B cell (primary cell): ENCODE data around the gene PITX2. TPM values are rescaled to one million over a fixed set of nuclear protein-coding genes. Genes with fewer than 3 reads are reported as not detected.

Experiments used
- ATAC-seq: fragments of 200-7000 bp; cut with Tn5 transposase; one replicate; pipeline ENCODE4 v1.10.0; 2021; ENCODE audit warnings: low read depth, mild to moderate bottlenecking, moderate number of reproducible peaks, moderate library complexity
- CTCF ChIA-PET: fragments of 350-600 bp; sonication (Branson Sonifier 250); formaldehyde crosslinking; loops from one replicate; lab custom pipeline; 2021; ENCODE audit warnings: antibody characterized with exemption, inconsistent platforms; lab: Charles Lee
- POLR2A ChIA-PET: fragments of 350-600 bp; sonication (Branson Sonifier 250); formaldehyde crosslinking; loops from one replicate; lab custom pipeline; 2021; ENCODE audit warnings: antibody characterized with exemption; lab: Charles Lee
- DNase-seq: peaks from one replicate; pipeline ENCODE4 v3.0.0; 2013
- H2AFZ ChIP-seq: 2 replicates; pipeline ENCODE4 v1.6.1; 2012; ENCODE audit warnings: mild to moderate bottlenecking, low read depth, low read length; ENCODE audit not compliant: insufficient read depth, poor library complexity, severe bottlenecking
- H3K27ac ChIP-seq, 2 donors: 1 replicate in 1 of 2; 2 replicates in 1 of 2; pipeline ENCODE4 v1.5.1; 2012 to 2013; ENCODE audit warnings: low read length in 2 of 2, mild to moderate bottlenecking in 2 of 2, moderate library complexity in 1 of 2
- H3K27me3 ChIP-seq, 4 experiments: fragments of 200-600 bp in 1 of 4; sonication (generic) in 1 of 4; replicated peaks in 1 of 4; 1 replicate in 2 of 4; 2 replicates in 2 of 4; pipeline versions ENCODE4 v1.6.1 to v1.7.0; 2013 to 2016; ENCODE audit warnings: low read length in 3 of 4, mild to moderate bottlenecking in 2 of 4, mixed read lengths in 1 of 4, moderate library complexity in 1 of 4; ENCODE audit not compliant: insufficient read depth in 4 of 4, control insufficient read depth in 3 of 4; ENCODE audit errors: control extremely low read depth in 1 of 4
- H3K36me3 ChIP-seq, 2 experiments: replicated peaks in 1 of 2; 1 replicate in 1 of 2; 2 replicates in 1 of 2; pipeline versions ENCODE4 v1.6.1 to v1.7.1; 2013; ENCODE audit warnings: low read length in 1 of 2; ENCODE audit not compliant: insufficient read depth in 2 of 2, control insufficient read depth in 1 of 2; ENCODE audit errors: control extremely low read depth in 1 of 2, extremely low read depth in 1 of 2
- H3K4me1 ChIP-seq, 2 donors: fragments of 200-600 bp in 1 of 2; sonication (generic) in 1 of 2; 1 replicate in 1 of 2; 2 replicates in 1 of 2; pipeline versions ENCODE4 v1.5.1 to v1.6.1; 2013 to 2017; ENCODE audit warnings: low read length in 2 of 2; ENCODE audit not compliant: control insufficient read depth in 2 of 2, insufficient read depth in 2 of 2
- H3K4me2 ChIP-seq: replicated peaks from 2 replicates; pipeline ENCODE3; 2012; ENCODE audit warnings: mild to moderate bottlenecking, low read depth, low read length; ENCODE audit not compliant: poor library complexity, severe bottlenecking
- H3K4me3 ChIP-seq, 5 experiments: fragments of 200-600 bp in 1 of 5; sonication (generic) in 1 of 5; 1 replicate in 3 of 5; 2 replicates in 2 of 5; pipeline versions ENCODE4 v1.5.1 to v1.7.0; 2011 to 2016; ENCODE audit warnings: low read length in 4 of 5, mild to moderate bottlenecking in 4 of 5, low read depth in 2 of 5, control low read depth in 1 of 5, moderate library complexity in 1 of 5; ENCODE audit not compliant: insufficient read depth in 1 of 5; ENCODE audit errors: control extremely low read depth in 1 of 5, extremely low read depth in 1 of 5
- H3K79me2 ChIP-seq: fragments of 200-600 bp; sonication (generic); one replicate; pipeline ENCODE4 v1.6.0; 2016; ENCODE audit warnings: low read length; ENCODE audit not compliant: control insufficient read depth, insufficient read depth
- H3K9ac ChIP-seq: fragments of 200-600 bp; sonication (generic); 2 replicates; pipeline ENCODE4 v1.6.1; 2017; ENCODE audit warnings: mild to moderate bottlenecking, low read length, moderate library complexity
- H3K9me3 ChIP-seq, 3 donors: one replicate each; pipeline versions ENCODE4 v1.6.1 to v1.7.1; 2013; ENCODE audit warnings: low read length in 2 of 3; ENCODE audit not compliant: control insufficient read depth in 2 of 3, insufficient read depth in 1 of 3; ENCODE audit errors: control extremely low read depth in 1 of 3
- H4K20me1 ChIP-seq: 2 replicates; pipeline ENCODE4 v1.6.0; 2012; ENCODE audit warnings: mild to moderate bottlenecking, low read length; ENCODE audit not compliant: insufficient read depth, control insufficient read depth, poor library complexity, severe bottlenecking
- H3K27ac Mint-ChIP-seq: one replicate; pipeline ENCODE4 v1.8.0; 2021; ENCODE audit warnings: mixed read lengths
- H3K27me3 Mint-ChIP-seq: one replicate; pipeline ENCODE4 v1.8.0; 2021; ENCODE audit warnings: mixed read lengths
- H3K4me1 Mint-ChIP-seq: one replicate; pipeline ENCODE4 v1.8.0; 2021; ENCODE audit warnings: mixed read lengths
- H3K4me3 Mint-ChIP-seq: one replicate; pipeline ENCODE4 v1.8.0; 2021; ENCODE audit warnings: mixed read lengths
- H3K9me3 Mint-ChIP-seq: one replicate; pipeline ENCODE4 v1.8.0; 2022; ENCODE audit warnings: mixed read lengths; ENCODE audit not compliant: insufficient read depth
- EZH2 ChIP-seq: IDR thresholded peaks from 2 replicates; pipeline ENCODE4 v1.6.1; 2012; ENCODE audit warnings: borderline replicate concordance, low read depth, mild to moderate bottlenecking, moderate library complexity, low read length; ENCODE audit not compliant: insufficient read depth, poor library complexity, severe bottlenecking
- WGBS: methylation state at CpG from one replicate; pipeline ENCODE4 v1.1.5; 2013; ENCODE audit warnings: missing lambda C conversion rate; ENCODE audit not compliant: insufficient coverage; 5-methylcytosine and 5-hydroxymethylcytosine counted together
- intact Hi-C: fragments of 100-400 bp; cut with micrococcal nuclease; formaldehyde crosslinking; loops from one replicate; pipeline ENCODE4 v1.10.0; 2022
- polyA plus RNA-seq: library from polyadenylated mRNA; depleted of rRNA; stranded (reverse); fragments of >200 nt; gene quantifications from 2 replicates; pipeline ENCODE4 v1.2.3, GENCODE V29; 2012
- total RNA-seq, 2 donors: library from RNA; stranded (reverse); fragments of 120-200 nt in 1 of 2; gene quantifications; 1 replicate in 1 of 2; 2 replicates in 1 of 2; pipeline versions ENCODE4 v1.2.3 to v1.2.4, GENCODE V29; 2013 to 2022
- TF ChIP-seq, protein P1 (sequence below): fragments of 200-600 bp; IDR thresholded peaks from one replicate; pipeline ENCODE4 v1.8.0; 2022; ENCODE audit warnings: antibody characterized with exemption, mild to moderate bottlenecking

Gene PITX2
- total and polyA plus RNA-seq, 2 donors (not counting 1 experiment from before 2014, with no cell fraction given): not detected

DNA sequence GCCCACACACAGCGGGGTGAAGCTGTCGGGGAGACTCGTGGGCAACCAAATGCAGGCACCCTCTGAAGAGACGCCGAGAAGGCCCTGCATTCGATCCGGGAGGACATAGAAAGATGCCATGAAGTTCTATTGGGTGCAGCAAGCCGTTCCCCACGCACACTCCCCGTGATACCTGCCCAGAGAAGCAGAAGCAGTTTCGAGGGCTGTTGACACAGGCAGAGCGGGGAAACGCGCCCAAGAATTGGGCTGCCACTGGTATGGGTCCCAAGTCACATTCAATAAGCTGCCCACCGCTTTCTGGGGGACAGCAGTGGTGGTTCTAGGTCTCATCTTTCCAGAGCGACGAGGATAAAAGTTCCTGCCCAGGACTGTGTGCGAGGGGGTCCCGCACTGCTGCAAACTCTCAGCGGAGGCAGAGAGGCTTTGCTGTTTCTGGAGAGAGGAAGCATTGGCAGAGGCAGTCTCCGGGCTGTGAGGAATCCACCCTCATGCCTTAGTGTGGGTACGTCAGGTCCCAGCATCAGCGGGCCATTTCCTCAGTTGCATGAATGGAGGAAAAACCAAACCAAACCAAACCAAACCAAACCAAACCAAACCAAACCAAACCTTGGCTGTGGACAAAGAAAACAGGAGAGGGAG, 10.1 kb downstream of the PITX2 start:
- Mint-ChIP-seq H3K4me1 (peaks cover under 1% of the 10 kb centered on the region), H3K4me3 (no peak overlapping the region), H3K9me3 (no peaks in the 10 kb centered on the region), H3K27me3 (peaks cover 66% of the 10 kb centered on the region), H3K27ac (no peak overlapping the region)
- WGBS: 20% methylated on average over 20 of the region's 23 CpGs
- H3K27ac ChIP-seq: no peak overlapping the region
- CTCF ChIA-PET: interaction anchor here (1.1 kb wide), 1 partner anchor 61 kb away, joined by 3 read pairs; no protein-coding TSS in a partner anchor
- peaks cover 0 to 41% (median 0%) of the 10 kb centered on the region in 3 donors for H3K9me3 ChIP-seq
- no peaks in the 10 kb centered on the region for H3K36me3 ChIP-seq
- no peak overlapping the region for H3K4me3 ChIP-seq
- no peak overlapping the region for H2AFZ ChIP-seq
- TF ChIP-seq, protein P1, sequence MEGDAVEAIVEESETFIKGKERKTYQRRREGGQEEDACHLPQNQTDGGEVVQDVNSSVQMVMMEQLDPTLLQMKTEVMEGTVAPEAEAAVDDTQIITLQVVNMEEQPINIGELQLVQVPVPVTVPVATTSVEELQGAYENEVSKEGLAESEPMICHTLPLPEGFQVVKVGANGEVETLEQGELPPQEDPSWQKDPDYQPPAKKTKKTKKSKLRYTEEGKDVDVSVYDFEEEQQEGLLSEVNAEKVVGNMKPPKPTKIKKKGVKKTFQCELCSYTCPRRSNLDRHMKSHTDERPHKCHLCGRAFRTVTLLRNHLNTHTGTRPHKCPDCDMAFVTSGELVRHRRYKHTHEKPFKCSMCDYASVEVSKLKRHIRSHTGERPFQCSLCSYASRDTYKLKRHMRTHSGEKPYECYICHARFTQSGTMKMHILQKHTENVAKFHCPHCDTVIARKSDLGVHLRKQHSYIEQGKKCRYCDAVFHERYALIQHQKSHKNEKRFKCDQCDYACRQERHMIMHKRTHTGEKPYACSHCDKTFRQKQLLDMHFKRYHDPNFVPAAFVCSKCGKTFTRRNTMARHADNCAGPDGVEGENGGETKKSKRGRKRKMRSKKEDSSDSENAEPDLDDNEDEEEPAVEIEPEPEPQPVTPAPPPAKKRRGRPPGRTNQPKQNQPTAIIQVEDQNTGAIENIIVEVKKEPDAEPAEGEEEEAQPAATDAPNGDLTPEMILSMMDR: no peak
- no peak for TF ChIP-seq EZH2
- H3K4me2 ChIP-seq: no peak overlapping the region
- POLR2A ChIA-PET: no interaction called here
- intact Hi-C loops: loop anchor here (10.0 kb wide), 1 partner anchor 1902 kb away; the partner anchor contains the start of gene NEUROG2
- no peak for ATAC-seq
- peaks cover 0 to 7% of the 10 kb centered on the region in 2 donors for H3K4me1 ChIP-seq
- no peak for DNase-seq
- H3K79me2 ChIP-seq: no peaks in the 10 kb centered on the region
- H3K9ac ChIP-seq: no peak overlapping the region
- peaks cover 0 to 72% (median 62%) of the 10 kb centered on the region in 4 experiments for H3K27me3 ChIP-seq
- no peaks in the 10 kb centered on the region for H4K20me1 ChIP-seq

DNA sequence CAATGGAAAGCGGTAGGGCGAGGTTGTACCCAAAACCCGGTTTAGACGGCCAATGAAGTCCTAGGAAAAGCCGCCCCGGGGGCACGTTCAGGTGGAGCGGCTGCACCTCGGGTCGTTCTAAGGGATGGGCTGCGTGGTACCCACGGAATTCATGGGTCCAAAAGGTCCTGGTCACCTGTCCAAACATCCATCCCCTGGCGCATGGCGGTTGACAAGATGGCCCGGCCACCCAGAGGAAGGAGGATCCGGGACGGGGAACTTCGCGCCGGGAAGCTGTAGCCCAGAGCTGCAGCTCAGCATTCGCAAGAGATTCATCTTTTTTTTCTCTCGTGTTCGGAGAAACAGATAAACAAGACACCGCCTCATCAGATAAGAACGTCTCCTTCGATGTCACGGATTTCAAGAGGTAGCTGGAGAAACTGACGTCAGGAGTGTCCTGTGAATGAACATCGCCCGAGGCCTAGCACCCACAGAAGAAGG, 10.9 kb downstream of the PITX2 start:
- ATAC-seq (no peak), DNase-seq (no peak)
- Histone ChIP-seq H3K79me2 (no peaks in the 10 kb centered on the region), H3K9me3 (peaks cover 0 to 41% (median 0%) of the 10 kb centered on the region in 3 donors), H3K27ac (no peak overlapping the region), H3K9ac (no peak overlapping the region), H3K4me1 (peaks cover 0 to 7% of the 10 kb centered on the region in 2 donors), H2AFZ (no peak overlapping the region), H3K4me2 (no peak overlapping the region), H3K4me3 (no peak overlapping the region), H4K20me1 (no peaks in the 10 kb centered on the region), H3K27me3 (peaks cover 0 to 67% (median 59%) of the 10 kb centered on the region in 4 experiments), H3K36me3 (no peaks in the 10 kb centered on the region)
- intact Hi-C loops: loop anchor here (10.0 kb wide), 1 partner anchor 1903 kb away; the partner anchor contains the start of gene NEUROG2
- Mint-ChIP-seq H3K27ac (no peak overlapping the region), H3K9me3 (no peaks in the 10 kb centered on the region), H3K27me3 (peaks cover 61% of the 10 kb centered on the region), H3K4me1 (no peaks in the 10 kb centered on the region), H3K4me3 (no peak overlapping the region)
- POLR2A ChIA-PET: no interaction called here
- CTCF ChIA-PET: no interaction called here
- 19% methylated on average over 22 of the region's 30 CpGs for WGBS
- no peak for TF ChIP-seq EZH2
- TF ChIP-seq, protein P1: no peak
